NB4 (cell line): Measurements from ENCODE around the gene TMOD1.

Source experiments
- CTCF ChIP-seq: IDR thresholded peaks from one replicate; pipeline ENCODE4 v1.5.1; 2012; ENCODE audit warnings: low read depth, low read length
- MYC ChIP-seq: IDR thresholded peaks from 2 replicates; pipeline ENCODE4 v1.6.1; 2011; ENCODE audit warnings: low read depth, low read length
- POLR2A ChIP-seq: IDR thresholded peaks from 2 replicates; pipeline ENCODE4 v1.6.1; 2011; ENCODE audit warnings: mild to moderate bottlenecking; ENCODE audit not compliant: insufficient read length; ENCODE audit errors: extremely low read depth

GRCh38 chr9:97560851-97561250, 59.4 kb downstream of the TMOD1 start:
- no peak for TF ChIP-seq MYC
- no peak for TF ChIP-seq CTCF
- TF ChIP-seq POLR2A: no peak
